Measurements from ENCODE around the gene CACNA1S.

The CACNA1S gene

DNA sequence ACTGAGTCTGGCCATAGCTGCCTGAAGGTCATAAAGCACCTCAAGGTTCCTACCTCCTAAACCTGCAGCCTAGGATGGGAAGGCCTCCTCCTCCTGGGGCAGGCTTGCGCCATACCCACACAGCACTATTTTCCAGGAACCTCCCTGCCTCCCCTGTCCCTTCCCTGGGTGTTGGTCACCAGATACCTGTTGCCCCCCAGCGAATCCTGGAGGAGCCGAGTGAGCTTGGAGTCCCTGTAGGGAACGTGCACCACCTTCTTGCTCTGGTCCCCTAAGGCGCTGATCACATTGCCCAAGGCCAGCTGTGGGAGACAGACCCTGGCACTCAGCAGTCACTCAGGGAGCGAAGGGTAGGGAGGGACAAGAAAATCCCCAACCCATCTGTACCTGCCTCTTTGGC is 108.1 kb downstream of the CACNA1S start:
- TF ChIP-seq, protein P1, sequence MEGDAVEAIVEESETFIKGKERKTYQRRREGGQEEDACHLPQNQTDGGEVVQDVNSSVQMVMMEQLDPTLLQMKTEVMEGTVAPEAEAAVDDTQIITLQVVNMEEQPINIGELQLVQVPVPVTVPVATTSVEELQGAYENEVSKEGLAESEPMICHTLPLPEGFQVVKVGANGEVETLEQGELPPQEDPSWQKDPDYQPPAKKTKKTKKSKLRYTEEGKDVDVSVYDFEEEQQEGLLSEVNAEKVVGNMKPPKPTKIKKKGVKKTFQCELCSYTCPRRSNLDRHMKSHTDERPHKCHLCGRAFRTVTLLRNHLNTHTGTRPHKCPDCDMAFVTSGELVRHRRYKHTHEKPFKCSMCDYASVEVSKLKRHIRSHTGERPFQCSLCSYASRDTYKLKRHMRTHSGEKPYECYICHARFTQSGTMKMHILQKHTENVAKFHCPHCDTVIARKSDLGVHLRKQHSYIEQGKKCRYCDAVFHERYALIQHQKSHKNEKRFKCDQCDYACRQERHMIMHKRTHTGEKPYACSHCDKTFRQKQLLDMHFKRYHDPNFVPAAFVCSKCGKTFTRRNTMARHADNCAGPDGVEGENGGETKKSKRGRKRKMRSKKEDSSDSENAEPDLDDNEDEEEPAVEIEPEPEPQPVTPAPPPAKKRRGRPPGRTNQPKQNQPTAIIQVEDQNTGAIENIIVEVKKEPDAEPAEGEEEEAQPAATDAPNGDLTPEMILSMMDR (conservative IDR thresholded peaks at IDR 0.05; ENCODE audit: low read depth, low read length) = no peak
- H3K4me3 ChIP-seq (ENCODE audit: low read depth, low read length) = no peak overlapping the region
- DNase-seq (ENCODE audit: low read depth) = no peak

DNA sequence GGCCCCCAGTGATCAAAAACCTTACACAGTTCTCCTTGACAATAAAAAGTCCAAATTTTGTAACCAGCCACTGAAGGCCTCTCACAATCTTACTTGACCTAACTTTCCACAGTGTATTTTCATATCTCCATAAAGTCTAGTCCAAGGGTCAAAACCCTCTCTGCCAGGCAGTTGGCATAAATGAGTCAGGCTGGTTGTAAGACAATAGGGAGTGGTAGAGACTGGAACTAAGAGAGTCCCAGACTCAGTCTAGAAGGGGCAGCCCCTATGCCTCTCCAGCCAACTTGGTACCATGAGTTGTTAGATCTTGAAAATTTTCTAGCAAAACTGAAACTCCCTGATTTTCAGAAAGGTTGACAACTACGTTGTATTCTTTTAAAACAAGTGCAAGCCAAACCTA is 109.7 kb downstream of the CACNA1S start:
- DNase-seq (ENCODE audit: low read depth) = no peak

DNA sequence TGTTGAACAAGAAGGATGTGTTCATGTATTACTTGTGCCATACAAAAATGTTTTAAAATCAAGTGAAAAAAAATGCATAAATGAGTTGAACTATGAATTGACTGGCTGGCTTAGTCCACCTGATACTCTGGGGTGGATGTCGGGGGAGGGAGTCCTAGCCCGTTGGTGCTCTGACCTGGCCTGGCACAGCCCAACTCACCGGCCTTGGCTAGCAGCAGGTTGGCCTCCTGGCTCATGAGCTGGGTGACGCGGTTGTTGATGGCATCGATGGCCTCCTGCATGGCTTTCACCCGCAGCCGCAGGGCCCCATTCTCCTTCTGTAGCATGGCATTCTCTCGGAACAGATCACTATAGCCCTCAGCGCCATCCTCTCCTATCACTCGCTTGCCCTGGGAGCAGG is 110.3 kb downstream of the CACNA1S start:
- TF ChIP-seq, protein P1 (conservative IDR thresholded peaks at IDR 0.05; ENCODE audit: low read depth, low read length) = no peak
- DNase-seq (ENCODE audit: low read depth) = no peak
- H3K4me3 ChIP-seq (ENCODE audit: low read depth, low read length) = no peak overlapping the region

More for the DNA sequence above, 109.7 kb downstream of the CACNA1S start:
- TF ChIP-seq, protein P1 (conservative IDR thresholded peaks at IDR 0.05; ENCODE audit: low read depth, low read length) = no peak
- H3K4me3 ChIP-seq (ENCODE audit: low read depth, low read length) = no peak overlapping the region

DNA sequence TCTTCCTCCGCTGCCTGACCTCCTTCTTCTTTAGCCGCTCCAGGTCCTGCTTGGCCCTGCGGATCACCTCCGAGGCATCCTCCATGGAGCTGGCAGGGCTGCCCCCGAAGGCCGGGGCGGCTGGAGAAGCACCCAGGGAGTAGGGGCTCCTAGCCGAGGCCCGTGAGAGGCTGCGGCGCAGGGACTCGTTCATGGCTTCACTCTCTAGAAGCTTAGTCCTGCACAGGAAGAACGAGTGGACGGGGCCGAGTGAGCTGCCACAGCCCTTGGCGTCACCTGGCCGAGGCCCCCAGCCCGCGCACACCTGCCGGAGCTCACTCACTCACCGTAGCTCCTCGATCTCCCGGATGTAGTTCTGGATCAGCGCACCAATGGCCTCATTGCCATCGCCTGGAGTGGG is 111.8 kb downstream of the CACNA1S start:
- no peak for DNase-seq (ENCODE audit: low read depth)
- H3K4me3 ChIP-seq (ENCODE audit: low read depth, low read length) = no peak overlapping the region
- TF ChIP-seq, protein P1 (conservative IDR thresholded peaks at IDR 0.05; ENCODE audit: low read depth, low read length) = no peak

DNA sequence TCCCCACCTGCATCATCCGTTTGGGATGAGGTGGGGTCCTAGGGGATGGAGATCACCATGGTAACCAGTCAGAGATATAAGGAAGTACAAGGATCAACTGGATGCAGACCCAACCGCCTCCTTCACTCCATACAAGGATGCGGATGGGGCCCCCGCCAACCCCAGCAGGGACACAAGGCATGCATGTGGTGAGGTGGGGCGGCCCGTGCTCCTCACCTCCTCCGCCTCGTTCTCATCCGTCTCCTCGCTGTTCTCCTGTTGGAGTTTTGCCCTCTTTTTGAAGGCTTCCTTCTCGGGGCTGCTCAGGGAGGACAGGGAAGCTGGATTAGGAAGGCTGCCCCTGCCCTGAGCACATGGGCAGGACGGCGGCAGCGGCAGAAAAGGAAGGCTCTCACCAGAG is 112.6 kb downstream of the CACNA1S start:
- H3K4me3 ChIP-seq (ENCODE audit: low read depth, low read length) = no peak overlapping the region
- TF ChIP-seq, protein P1 (conservative IDR thresholded peaks at IDR 0.05; ENCODE audit: low read depth, low read length) = no peak
- DNase-seq (ENCODE audit: low read depth) = no peak

DNA sequence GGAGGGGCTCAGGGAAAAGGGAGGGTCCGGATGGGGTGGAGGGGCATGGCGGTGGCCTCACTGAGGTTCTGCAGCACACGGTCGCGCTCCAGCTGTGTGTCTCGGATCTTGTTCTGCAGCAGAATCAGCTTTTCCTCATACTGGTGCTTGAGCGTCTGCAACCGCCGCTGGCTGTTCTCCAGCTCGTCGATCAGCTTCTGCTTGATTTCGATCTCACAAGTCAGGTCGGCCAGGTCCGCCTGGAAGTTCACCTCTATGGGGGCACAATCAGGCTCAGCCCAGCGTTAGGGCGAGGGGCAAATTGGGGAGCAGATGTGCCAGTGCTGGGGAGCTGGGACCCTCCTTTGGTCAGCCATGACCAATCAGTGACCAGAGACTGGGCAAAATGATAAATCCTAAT is 113.9 kb downstream of the CACNA1S start:
- TF ChIP-seq, protein P1 (conservative IDR thresholded peaks at IDR 0.05; ENCODE audit: low read depth, low read length) = no peak
- H3K4me3 ChIP-seq (ENCODE audit: low read depth, low read length) = no peak overlapping the region
- no peak for DNase-seq (ENCODE audit: low read depth)

DNA sequence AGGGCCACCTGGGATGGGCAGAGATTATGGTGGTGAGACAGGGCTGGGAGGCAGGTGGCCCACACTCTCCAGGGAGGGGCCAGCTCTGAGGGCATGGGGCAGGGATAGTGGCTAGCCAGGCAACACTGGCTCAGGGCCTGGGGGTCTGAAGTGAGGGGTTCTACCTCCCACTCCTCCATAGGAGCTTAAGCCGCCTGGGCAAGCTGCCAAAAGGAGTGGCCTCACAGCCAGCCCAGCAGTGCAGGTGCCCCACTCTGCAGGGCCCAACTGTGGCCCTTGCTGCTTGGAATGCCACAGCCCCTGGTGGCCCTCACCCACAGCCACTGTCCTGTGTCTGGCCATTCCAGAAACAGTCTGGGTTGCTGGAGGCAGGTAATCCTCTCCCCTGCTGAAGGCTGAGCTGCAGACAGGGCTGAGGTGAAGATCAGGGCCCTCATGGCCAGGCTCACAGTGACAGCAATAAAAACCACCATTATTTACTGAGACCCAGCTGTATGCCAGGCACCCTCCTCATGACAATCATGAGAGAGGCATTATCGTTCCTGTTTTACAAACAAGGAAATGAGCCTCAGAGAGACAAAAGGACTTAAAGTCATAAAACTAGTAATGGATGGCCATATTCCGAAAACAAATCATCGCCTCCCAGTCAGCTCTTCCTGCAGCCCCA is 119.7 kb downstream of the CACNA1S start:
- DNase-seq (ENCODE audit: low read depth) = no peak
- TF ChIP-seq, protein P1 (conservative IDR thresholded peaks at IDR 0.05; ENCODE audit: low read depth, low read length) = no peak
- H3K4me3 ChIP-seq (ENCODE audit: low read depth, low read length) = no peak overlapping the region
